ENCODE data around the gene ITPR3. TPM values are rescaled to one million over a fixed set of nuclear protein-coding genes. Genes with fewer than 3 reads are reported as not detected.

ITPR3 gene
- total and polyA plus RNA-seq, 2 donors (not counting 3 experiments of a cell fraction or from before 2014, with no cell fraction given): 28.8 to 52.2 TPM

GRCh38 chr6:33689148-33689494 lies 68.0 kb downstream of the ITPR3 start:
- ChIA-PET POLR2A (no interaction called here), CTCF (no interaction called here)
- FAIRE-seq (no peak), DNase-seq (ENCODE audit: low read depth, low spot score) (no peak)
- TF ChIP-seq MYC (IDR thresholded peaks at IDR 0.05; ENCODE audit: low read depth, low read length) (no peak), FOS (IDR thresholded peaks at IDR 0.05; ENCODE audit: borderline replicate concordance, insufficient read depth, low read length) (no peak), POLR2A (IDR thresholded peaks at IDR 0.05; ENCODE audit: low read depth, low read length) (no peak), MAX (IDR thresholded peaks at IDR 0.05; ENCODE audit: insufficient read depth, insufficient read length) (no peak), GATA2 (IDR thresholded peaks at IDR 0.05; ENCODE audit: insufficient read depth, insufficient read length, low read depth, low read length) (no peak)
- Histone ChIP-seq H3K27me3 (ENCODE audit: control insufficient read depth in 2 of 2, insufficient read depth in 2 of 2, low read length in 2 of 2) (no peaks in the 10 kb centered on the region), H3K9me3 (replicated peaks; ENCODE audit: control insufficient read depth, insufficient read depth, low read length) (no peaks in the 10 kb centered on the region), H2AFZ (ENCODE audit: low read depth, low read length) (no peak overlapping the region), H4K20me1 (replicated peaks; ENCODE audit: control insufficient read depth, extremely low read depth, insufficient read depth, low read length) (no peaks in the 10 kb centered on the region), H3K4me2 (ENCODE audit: insufficient read depth, low read length) (no peak overlapping the region), H3K9ac (replicated peaks; ENCODE audit: extremely low read depth, insufficient read depth, low read length) (no peak overlapping the region), H3K9me1 (replicated peaks; ENCODE audit: control insufficient read depth, extremely low read depth, insufficient read depth, low read length) (no peaks in the 10 kb centered on the region), H3K4me3 (replicated peaks in 1 of 3; ENCODE audit: insufficient read depth in 1 of 3, low read depth in 1 of 3, low read length in 3 of 3) (no peak overlapping the region), H3K4me1 (ENCODE audit: control insufficient read depth, extremely low read depth, insufficient read depth, low read length) (peaks cover 17% of the 10 kb centered on the region), H3K79me2 (ENCODE audit: control insufficient read depth, insufficient read depth, low read length) (no peaks in the 10 kb centered on the region), H3K27ac (ENCODE audit: insufficient read depth, low read depth, low read length) (no peak overlapping the region), H3K36me3 (ENCODE audit: control insufficient read depth in 2 of 2, extremely low read depth in 1 of 2, insufficient read depth in 2 of 2, low read length in 2 of 2) (peaks cover 4 to 58% of the 10 kb centered on the region in 2 experiments)
- no TSS peak for BruUV-seq (replicated peaks)
- intact Hi-C loops (cut with micrococcal nuclease): no loop called here
- dilution Hi-C loops (cut with MboI; ENCODE audit: extremely low pct_ligation_motif_present, low sequenced_read_pairs): no loop called here

- Histone ChIP-seq H3K27me3 (ENCODE audit: control insufficient read depth in 2 of 2, insufficient read depth in 2 of 2, low read length in 2 of 2) (no peaks in the 10 kb centered on the region), H3K79me2 (ENCODE audit: control insufficient read depth, insufficient read depth, low read length) (no peaks in the 10 kb centered on the region), H3K27ac (ENCODE audit: insufficient read depth, low read depth, low read length) (no peak overlapping the region), H3K36me3 (ENCODE audit: control insufficient read depth in 2 of 2, extremely low read depth in 1 of 2, insufficient read depth in 2 of 2, low read length in 2 of 2) (peaks cover 4 to 52% of the 10 kb centered on the region in 2 experiments), H3K9me3 (replicated peaks; ENCODE audit: control insufficient read depth, insufficient read depth, low read length) (no peaks in the 10 kb centered on the region), H3K9ac (replicated peaks; ENCODE audit: extremely low read depth, insufficient read depth, low read length) (no peak overlapping the region), H3K9me1 (replicated peaks; ENCODE audit: control insufficient read depth, extremely low read depth, insufficient read depth, low read length) (no peaks in the 10 kb centered on the region), H4K20me1 (replicated peaks; ENCODE audit: control insufficient read depth, extremely low read depth, insufficient read depth, low read length) (no peaks in the 10 kb centered on the region), H3K4me1 (ENCODE audit: control insufficient read depth, extremely low read depth, insufficient read depth, low read length) (peaks cover 25% of the 10 kb centered on the region), H3K4me2 (ENCODE audit: insufficient read depth, low read length) (no peak overlapping the region), H3K4me3 (replicated peaks in 1 of 3; ENCODE audit: insufficient read depth in 1 of 3, low read depth in 1 of 3, low read length in 3 of 3) (no peak overlapping the region), H2AFZ (ENCODE audit: low read depth, low read length) (no peak overlapping the region)
- intact Hi-C loops (cut with micrococcal nuclease): no loop called here
- POLR2A ChIA-PET: no interaction called here
- DNase-seq (ENCODE audit: low read depth, low spot score): no peak
- dilution Hi-C loops (cut with MboI; ENCODE audit: extremely low pct_ligation_motif_present, low sequenced_read_pairs): no loop called here
- CTCF ChIA-PET: interaction anchor here (1.1 to 1.9 kb wide), 3 partner anchors 11 to 110 kb away, joined by 3 to 8 read pairs (median 4); partner anchors contain the start of gene BAK1
- BruUV-seq (replicated peaks): no TSS peak
- FAIRE-seq: no peak
- TF ChIP-seq FOS (IDR thresholded peaks at IDR 0.05; ENCODE audit: borderline replicate concordance, insufficient read depth, low read length): no peak
- no peak for TF ChIP-seq POLR2AphosphoS5 (IDR thresholded peaks at IDR 0.05; ENCODE audit: insufficient read depth, low read depth, low read length)
- no peak for TF ChIP-seq POLR2A (IDR thresholded peaks at IDR 0.05; ENCODE audit: low read depth, low read length)
These were observed 68.8 kb downstream of the ITPR3 start for GRCh38 chr6:33689879-33690278.

All from endothelial cell of umbilical vein (primary cell).